HUES64 (cell line): ENCODE results near the gene MSI2.

Experiments used
- H3K27ac ChIP-seq: 2 replicates; pipeline ENCODE4 v1.7.0; 2013; ENCODE audit warnings: low read depth, low read length, inconsistent platforms
- H3K27me3 ChIP-seq: 2 replicates; pipeline ENCODE4 v1.6.1; 2013; ENCODE audit warnings: mild to moderate bottlenecking, low read length; ENCODE audit not compliant: insufficient read depth
- H3K36me3 ChIP-seq: 2 replicates; pipeline ENCODE4 v1.6.1; 2013; ENCODE audit warnings: mild to moderate bottlenecking, low read length; ENCODE audit not compliant: insufficient read depth
- H3K4me1 ChIP-seq: 2 replicates; pipeline ENCODE4 v1.6.1; 2013; ENCODE audit warnings: mild to moderate bottlenecking, low read length, moderate library complexity; ENCODE audit not compliant: insufficient read depth
- H3K4me3 ChIP-seq: 2 replicates; pipeline ENCODE4 v1.5.1; 2013; ENCODE audit warnings: mild to moderate bottlenecking, low read length, moderate library complexity
- H3K9ac ChIP-seq: 2 replicates; pipeline ENCODE4 v1.6.1; 2013; ENCODE audit warnings: mild to moderate bottlenecking, low read depth, low read length
- H3K9me3 ChIP-seq: 2 replicates; pipeline ENCODE4 v1.6.1; 2013; ENCODE audit warnings: low read depth, low read length; ENCODE audit not compliant: insufficient read depth
- WGBS: fragments of 150-250, 120-280 bp; methylation state at CpG from one replicate; pipeline ENCODE4 v1.1.7; 2013; ENCODE audit warnings: missing lambda C conversion rate; 5-methylcytosine and 5-hydroxymethylcytosine counted together

MSI2 gene

DNA sequence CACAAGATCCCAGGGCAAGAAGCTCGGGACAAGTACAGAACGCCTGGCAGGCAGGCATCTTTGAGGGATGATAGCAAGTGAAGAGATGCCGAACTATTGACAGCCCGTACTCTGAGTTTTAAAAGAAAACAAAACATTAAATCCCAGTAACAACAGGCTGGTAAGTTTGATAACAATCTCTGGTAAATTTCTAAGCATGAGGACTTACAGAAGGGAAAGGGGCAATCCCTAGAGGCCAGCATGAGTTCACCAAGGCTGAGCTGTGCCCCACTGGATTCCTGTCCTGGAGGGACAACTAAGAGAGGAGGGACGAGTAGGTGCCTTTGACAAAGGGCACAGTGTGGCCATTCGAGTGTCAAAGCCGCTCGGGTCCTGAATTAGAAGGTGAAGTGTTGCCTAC is 462.6 kb downstream of the MSI2 start:
- Histone ChIP-seq H3K4me1 (0 out of 2 replicates have a peak, but pooled peaks cover 3% of the 10 kb centered on the region), H3K27me3 (no peaks in the 10 kb centered on the region), H3K36me3 (no peaks in the 10 kb centered on the region), H3K9ac (no peak overlapping the region), H3K9me3 (no peaks in the 10 kb centered on the region), H3K27ac (no peak overlapping the region), H3K4me3 (no peak overlapping the region)
- WGBS: 83% methylated on average over 7 of the region's 8 CpGs

DNA sequence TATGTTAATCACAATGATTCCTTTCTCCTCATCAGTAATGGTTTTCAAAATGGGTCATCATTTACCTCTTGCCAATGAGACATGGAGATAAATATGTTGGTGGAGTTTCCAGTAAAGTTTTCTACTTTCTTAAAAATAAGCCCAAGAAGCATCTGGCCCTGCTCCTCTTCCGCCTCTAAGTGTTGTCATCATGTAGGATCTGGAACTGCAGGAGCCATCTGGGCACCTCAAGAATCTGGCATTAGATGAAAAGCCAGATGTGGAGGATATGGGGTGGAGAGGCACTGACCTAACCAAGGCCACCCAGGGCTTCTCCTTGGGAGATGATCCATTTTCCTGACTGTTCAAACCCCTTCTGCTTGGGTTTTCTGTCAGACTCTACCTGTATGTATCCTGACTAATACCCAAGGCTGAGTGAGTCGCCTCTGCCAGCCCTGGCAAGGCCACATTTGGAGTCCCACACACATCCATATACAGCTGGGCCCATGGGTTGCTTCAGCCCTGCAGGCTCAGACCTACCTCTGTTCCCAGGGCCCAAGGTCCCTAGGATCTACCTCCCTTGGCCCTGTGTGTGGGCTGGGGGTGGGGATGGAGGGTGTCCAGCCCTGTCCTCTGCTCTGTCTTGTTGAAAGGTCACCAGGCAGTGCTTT is 464.2 kb downstream of the MSI2 start:
- Histone ChIP-seq H3K36me3 (no peaks in the 10 kb centered on the region), H3K4me1 (0 out of 2 replicates have a peak, but pooled peaks cover 5% of the 10 kb centered on the region), H3K27ac (no peak overlapping the region), H3K9ac (no peak overlapping the region), H3K27me3 (no peaks in the 10 kb centered on the region), H3K9me3 (no peaks in the 10 kb centered on the region), H3K4me3 (no peak overlapping the region)
- 91% methylated on average over 2 of the region's 2 CpGs for WGBS

DNA sequence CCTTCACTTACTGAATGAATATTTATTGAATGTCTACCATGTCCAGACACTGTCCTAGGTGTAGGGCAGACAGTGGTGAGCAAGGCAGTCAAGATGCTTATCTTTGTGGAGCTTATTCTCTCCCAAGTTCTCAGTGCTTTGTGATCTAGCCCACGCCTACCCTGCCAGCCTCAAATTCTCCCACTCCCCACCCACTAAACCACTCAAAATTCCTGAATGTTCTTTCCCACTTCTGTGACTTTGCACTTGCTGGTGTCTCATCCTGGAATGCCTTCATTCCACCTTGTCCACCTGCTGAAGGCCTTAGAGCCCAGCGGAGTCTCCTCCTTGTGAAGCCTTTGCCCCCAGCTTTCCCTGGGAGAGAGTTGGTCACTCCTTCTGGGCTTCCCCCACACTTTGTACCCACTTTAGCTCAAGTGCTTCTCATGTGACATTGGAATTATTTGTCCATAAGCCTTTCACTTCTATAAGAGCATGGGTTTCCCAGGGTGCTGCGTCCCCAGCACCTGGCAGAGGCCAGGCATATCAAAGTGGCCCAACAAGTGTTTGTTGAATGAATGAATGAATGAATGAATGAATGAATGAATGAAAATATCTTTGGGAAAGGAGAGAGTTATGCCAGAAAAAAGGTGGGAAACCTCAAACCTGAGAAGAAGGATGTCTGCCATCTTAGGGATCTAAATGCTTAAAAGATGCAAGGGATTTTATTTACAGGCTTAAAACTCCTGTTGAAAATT is 465.8 kb downstream of the MSI2 start:
- H3K9me3 ChIP-seq: no peaks in the 10 kb centered on the region
- no peak overlapping the region for H3K27ac ChIP-seq
- H3K4me1 ChIP-seq: 0 out of 2 replicates have a peak, but pooled peaks cover 5% of the 10 kb centered on the region
- no peak overlapping the region for H3K9ac ChIP-seq
- H3K27me3 ChIP-seq: no peaks in the 10 kb centered on the region
- no peaks in the 10 kb centered on the region for H3K36me3 ChIP-seq
- WGBS: 95% methylated on average over 3 of the region's 3 CpGs
- H3K4me3 ChIP-seq: no peak overlapping the region

DNA sequence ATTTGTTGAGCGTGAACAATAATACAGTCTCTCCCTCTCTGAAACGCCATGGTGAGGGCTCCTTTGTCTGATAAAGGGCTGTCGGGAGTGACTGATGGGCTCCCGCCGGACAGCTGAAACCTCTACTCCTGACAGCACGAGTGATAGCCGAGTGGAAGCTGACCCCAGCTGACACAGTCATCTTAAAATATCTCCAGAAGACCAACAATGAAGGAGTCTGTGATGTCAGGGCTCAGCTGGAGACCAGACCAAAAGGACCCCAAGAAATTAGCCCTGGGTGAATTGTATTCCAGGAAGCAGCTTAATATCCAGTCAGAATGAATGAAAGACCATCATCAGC is 466.4 kb downstream of the MSI2 start:
- 0 out of 2 replicates have a peak, but pooled peaks cover 5% of the 10 kb centered on the region for H3K4me1 ChIP-seq
- no peaks in the 10 kb centered on the region for H3K36me3 ChIP-seq
- no peaks in the 10 kb centered on the region for H3K27me3 ChIP-seq
- no peaks in the 10 kb centered on the region for H3K9me3 ChIP-seq
- no peak overlapping the region for H3K27ac ChIP-seq
- H3K9ac ChIP-seq: no peak overlapping the region
- 88% methylated on average over 7 of the region's 7 CpGs for WGBS
- no peak overlapping the region for H3K4me3 ChIP-seq

DNA sequence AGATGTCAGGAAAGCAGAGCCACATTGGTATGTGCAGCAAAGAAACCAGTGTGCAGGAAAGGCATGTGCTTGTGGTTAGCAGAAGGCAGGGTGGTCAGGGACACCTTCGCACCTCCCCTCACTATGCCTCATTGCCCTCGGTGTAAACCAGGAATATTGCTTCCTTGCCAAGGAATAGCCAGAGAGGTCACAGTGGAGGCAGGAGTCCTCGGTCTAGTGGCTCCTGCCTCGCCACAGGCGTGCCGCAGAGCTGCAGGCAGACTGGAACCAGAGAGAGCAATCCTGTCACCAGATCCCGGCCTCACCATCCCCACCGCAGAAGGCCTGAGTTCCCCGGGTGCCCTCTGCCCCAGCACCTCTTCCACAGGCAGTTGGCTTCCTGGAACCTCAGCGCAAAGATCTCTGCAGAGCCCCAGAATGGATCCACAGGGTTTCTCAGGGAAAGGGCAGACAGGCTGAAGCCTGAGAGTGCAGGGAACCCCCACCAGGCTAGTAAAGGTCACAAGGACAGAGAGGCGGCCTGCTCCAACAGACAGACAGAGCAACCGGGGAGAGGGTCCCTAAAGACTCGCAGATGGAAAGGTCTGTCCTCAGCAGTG is 467.2 kb downstream of the MSI2 start:
- Histone ChIP-seq H3K9me3 (no peaks in the 10 kb centered on the region), H3K4me1 (0 out of 2 replicates have a peak, but pooled peaks cover 5% of the 10 kb centered on the region), H3K4me3 (no peak overlapping the region), H3K27ac (no peak overlapping the region), H3K27me3 (no peaks in the 10 kb centered on the region), H3K9ac (no peak overlapping the region), H3K36me3 (no peaks in the 10 kb centered on the region)
- 88% methylated on average over 13 of the region's 13 CpGs for WGBS

DNA sequence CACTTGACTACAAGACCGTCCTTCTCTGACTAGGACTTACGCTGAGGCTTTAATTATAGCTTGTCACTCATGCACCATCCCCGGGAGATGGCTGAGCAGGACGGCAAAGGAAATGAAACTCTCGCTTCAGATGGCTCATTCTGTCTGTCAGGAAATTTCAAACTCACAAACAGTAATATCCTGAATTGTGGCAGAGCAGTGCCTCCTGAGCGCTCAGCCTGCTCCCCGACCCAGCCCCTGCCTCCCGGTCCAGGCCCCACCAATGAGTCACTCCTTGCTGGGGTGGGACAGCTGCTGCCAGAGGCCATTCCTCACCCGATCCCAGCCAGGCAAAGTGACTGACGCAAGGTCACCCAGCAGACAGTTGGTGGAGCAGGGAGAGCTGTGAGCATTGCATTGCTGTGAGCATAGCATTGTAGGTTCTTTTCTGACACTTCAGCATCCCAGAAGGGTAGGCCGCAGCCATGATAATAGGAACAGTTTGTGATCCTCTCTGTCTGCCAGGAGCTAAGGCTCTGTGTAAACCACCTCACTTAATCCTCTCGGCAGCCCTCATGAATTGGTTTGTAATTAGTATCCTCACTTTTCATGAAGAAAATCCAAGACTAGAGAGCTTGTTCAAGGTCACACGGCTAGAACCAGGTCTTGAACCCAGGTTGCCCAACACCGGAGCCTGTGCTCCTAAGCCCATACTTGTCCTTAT is 467.9 kb downstream of the MSI2 start:
- H3K27me3 ChIP-seq: no peaks in the 10 kb centered on the region
- 0 out of 2 replicates have a peak, but pooled peaks cover 5% of the 10 kb centered on the region for H3K4me1 ChIP-seq
- H3K27ac ChIP-seq: no peak overlapping the region
- H3K9ac ChIP-seq: no peak overlapping the region
- H3K36me3 ChIP-seq: no peaks in the 10 kb centered on the region
- 81% methylated on average over 14 of the region's 14 CpGs for WGBS
- no peaks in the 10 kb centered on the region for H3K9me3 ChIP-seq
- no peak overlapping the region for H3K4me3 ChIP-seq

DNA sequence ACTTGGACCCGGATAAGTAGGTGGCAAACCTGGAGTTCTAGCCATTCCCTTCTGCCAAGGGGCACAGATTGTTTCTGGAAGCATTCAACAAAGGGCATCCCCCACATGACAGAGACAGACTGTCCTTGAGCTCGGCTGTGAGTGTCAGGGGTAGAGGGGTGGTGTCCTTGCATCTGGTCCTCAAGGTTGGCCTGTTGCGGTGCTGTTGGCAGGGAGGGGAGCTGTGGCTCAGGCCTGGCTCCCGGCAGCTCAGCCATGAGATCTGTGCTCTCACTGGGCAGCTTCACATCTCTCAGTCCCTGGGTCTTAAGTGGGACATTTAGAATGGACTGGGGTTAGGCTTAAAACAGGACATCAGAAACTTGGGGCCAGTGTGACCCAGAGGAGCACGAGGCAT is 468.4 kb downstream of the MSI2 start:
- Histone ChIP-seq H3K4me3 (no peak overlapping the region), H3K27me3 (no peaks in the 10 kb centered on the region), H3K9ac (no peak overlapping the region), H3K4me1 (0 out of 2 replicates have a peak, but pooled peaks cover 5% of the 10 kb centered on the region), H3K36me3 (no peaks in the 10 kb centered on the region), H3K9me3 (no peaks in the 10 kb centered on the region), H3K27ac (no peak overlapping the region)
- 92% methylated on average over 5 of the region's 5 CpGs for WGBS

DNA sequence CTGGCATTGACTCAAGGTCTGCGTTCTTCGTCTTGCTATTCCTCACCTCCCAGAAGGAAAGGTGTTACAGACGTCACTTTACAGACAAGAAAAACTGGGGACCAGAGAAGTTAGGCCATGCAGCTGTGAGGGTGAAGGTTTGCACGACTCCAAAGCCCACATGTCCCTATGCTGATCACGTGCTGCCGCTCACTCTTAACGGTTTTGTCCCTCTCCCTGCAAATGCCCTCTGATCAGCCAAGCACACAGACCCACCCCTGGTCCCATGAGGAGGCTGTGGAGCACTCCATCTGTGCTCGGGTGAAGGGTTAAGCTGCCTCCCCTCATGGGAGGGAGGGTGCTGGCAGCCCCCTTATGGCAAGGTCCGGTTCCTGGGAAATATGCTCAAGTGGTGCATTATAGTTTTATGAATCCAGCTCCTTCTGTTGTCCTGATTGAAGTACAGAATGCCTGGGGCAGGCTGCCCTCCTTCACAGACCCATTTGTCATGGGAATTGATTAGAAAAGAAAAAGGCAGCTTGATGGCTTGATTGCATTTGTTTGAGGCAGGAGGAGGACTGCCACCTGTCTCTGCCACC is 470.0 kb downstream of the MSI2 start:
- Histone ChIP-seq H3K27ac (no peak overlapping the region), H3K27me3 (no peaks in the 10 kb centered on the region), H3K9ac (no peak overlapping the region), H3K4me3 (no peak overlapping the region), H3K36me3 (no peaks in the 10 kb centered on the region), H3K9me3 (no peaks in the 10 kb centered on the region), H3K4me1 (0 out of 2 replicates have a peak, but pooled peaks cover 5% of the 10 kb centered on the region)
- WGBS: 91% methylated on average over 9 of the region's 9 CpGs

DNA sequence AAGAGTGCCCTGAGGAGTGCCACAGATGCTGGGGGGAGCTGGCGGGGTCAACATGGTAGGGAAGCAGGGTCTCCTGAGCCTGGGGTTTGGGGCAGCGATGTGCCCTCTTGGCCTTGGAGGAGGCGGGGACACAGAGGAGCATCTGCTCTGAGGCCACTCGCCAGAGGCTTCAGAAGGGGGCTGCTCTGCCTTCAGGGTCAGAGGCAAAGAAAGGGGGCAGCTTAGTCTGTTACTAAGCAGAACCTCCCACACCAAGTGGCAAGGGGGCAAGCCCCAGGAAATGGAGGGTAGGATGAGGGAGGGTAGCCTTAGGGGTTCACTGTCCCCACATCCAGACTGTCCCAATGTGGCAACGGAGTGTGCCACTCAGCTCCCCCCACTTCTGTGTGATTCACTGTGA is 470.5 kb downstream of the MSI2 start:
- 76% methylated on average over 5 of the region's 5 CpGs for WGBS
- Histone ChIP-seq H3K9ac (no peak overlapping the region), H3K36me3 (no peaks in the 10 kb centered on the region), H3K4me3 (no peak overlapping the region), H3K4me1 (0 out of 2 replicates have a peak, but pooled peaks cover 5% of the 10 kb centered on the region), H3K9me3 (no peaks in the 10 kb centered on the region), H3K27ac (no peak overlapping the region), H3K27me3 (no peaks in the 10 kb centered on the region)

DNA sequence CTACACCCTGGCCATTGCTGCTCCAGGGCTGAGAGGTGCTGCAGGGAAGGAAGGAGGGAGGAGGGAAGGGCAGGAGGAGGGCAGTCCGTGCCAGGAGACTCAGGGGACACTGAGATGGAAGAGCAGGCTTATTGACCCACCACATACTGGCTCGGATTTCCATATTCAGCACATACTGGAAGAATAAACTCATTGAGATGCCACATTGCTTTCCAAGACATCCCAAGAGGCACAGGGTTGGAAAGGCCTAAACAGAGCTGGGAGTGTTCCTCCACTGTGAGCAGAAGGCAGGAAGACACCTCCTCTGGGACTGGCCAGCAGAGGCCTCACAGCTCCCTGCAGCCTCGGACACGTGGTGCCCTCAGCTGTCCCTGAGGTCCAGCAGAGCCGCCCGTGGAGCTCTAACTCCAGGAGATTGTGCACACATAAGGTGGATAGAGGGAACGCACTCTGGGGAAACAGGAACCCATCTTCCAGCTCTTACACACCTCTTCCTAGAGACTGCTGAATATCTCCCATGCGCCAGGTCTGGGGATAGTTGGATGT is 471.4 kb downstream of the MSI2 start:
- no peak overlapping the region for H3K27ac ChIP-seq
- no peaks in the 10 kb centered on the region for H3K36me3 ChIP-seq
- no peaks in the 10 kb centered on the region for H3K9me3 ChIP-seq
- H3K4me1 ChIP-seq: 0 out of 2 replicates have a peak, but pooled peaks cover 5% of the 10 kb centered on the region
- no peaks in the 10 kb centered on the region for H3K27me3 ChIP-seq
- no peak overlapping the region for H3K9ac ChIP-seq
- no peak overlapping the region for H3K4me3 ChIP-seq
- WGBS: 88% methylated on average over 7 of the region's 8 CpGs
